Thyroid gland (tissue), 4 donors: ENCODE results near the gene HSPB8. TPM values are rescaled to one million over a fixed set of nuclear protein-coding genes. Genes with fewer than 3 reads are reported as not detected.

Experiments
- DNase-seq, 2 donors: peaks; one replicate each; pipeline ENCODE4 v3.0.0-alpha.2; 2019
- H3K27ac ChIP-seq, 3 donors: fragments of 200-600 bp; sonication (generic); 1 replicate in 2 of 3; 2 replicates in 1 of 3; pipeline ENCODE4 v1.5.1; 2016 to 2019; ENCODE audit warnings: mild to moderate bottlenecking in 1 of 3, moderate library complexity in 1 of 3
- H3K27me3 ChIP-seq: fragments of 200-600 bp; sonication (generic); one replicate; pipeline ENCODE4 v1.5.1; 2019
- H3K36me3 ChIP-seq, 2 donors: fragments of 200-600 bp; sonication (generic); one replicate each; pipeline ENCODE4 v1.5.1; 2016 to 2019
- H3K4me1 ChIP-seq, 2 donors: fragments of 200-600 bp; sonication (generic); one replicate each; pipeline ENCODE4 v1.5.1; 2017 to 2019
- H3K4me3 ChIP-seq, 3 donors: fragments of 200-600 bp; sonication (generic); replicated peaks in 1 of 3; 1 replicate in 2 of 3; 2 replicates in 1 of 3; pipeline ENCODE4 v1.5.1; 2016; ENCODE audit warnings: mild to moderate bottlenecking in 1 of 3
- H3K9me3 ChIP-seq: fragments of 200-600 bp; sonication (generic); one replicate; pipeline ENCODE4 v1.5.1; 2017
- CTCF ChIP-seq, 6 experiments: fragments of 200-600 bp in 3 of 6; fragments of 450-650 bp in 3 of 6; sonication (generic) in 3 of 6; IDR thresholded peaks; one replicate each; pipeline ENCODE4 v1.5.1; 2016 to 2019; ENCODE audit warnings: antibody characterized with exemption in 6 of 6, mild to moderate bottlenecking in 2 of 6, inconsistent platforms in 1 of 6, moderate library complexity in 1 of 6
- POLR2A ChIP-seq, 2 donors: fragments of 450-650 bp; IDR thresholded peaks; one replicate each; pipeline ENCODE4 v1.6.1; 2017; ENCODE audit warnings: antibody characterized with exemption in 2 of 2, mild to moderate bottlenecking in 2 of 2, moderate library complexity in 1 of 2
- WGBS, 2 donors: methylation state at CpG; one replicate each; pipeline ENCODE4 v1.1.5; 2017; 5-methylcytosine and 5-hydroxymethylcytosine counted together
- intact Hi-C: fragments of 100-400 bp; cut with DNase I; formaldehyde crosslinking; loops from one replicate; pipeline ENCODE4 v1.15.1; 2023
- total RNA-seq, 4 donors: library from RNA; depleted of rRNA; stranded (reverse); fragments of >200 nt; gene quantifications; one replicate each; pipeline ENCODE4 v1.2.3, GENCODE V29; 2016

The HSPB8 gene
- total RNA-seq, 4 donors from 2014 or later, result 39.0 to 73.9 (median 53.0) TPM

GRCh38 chr12:119151445-119152026, 27.2 kb upstream of the HSPB8 start:
- 73 to 100% methylated on average over 1 of the region's 1 CpG for WGBS, 2 donors
- Histone ChIP-seq H3K27me3 (no peaks in the 10 kb centered on the region), H3K9me3 (no peaks in the 10 kb centered on the region), H3K36me3 (no peaks in the 10 kb centered on the region), H3K4me3 (no peak overlapping the region), H3K27ac (no peak overlapping the region), H3K4me1 (no peaks in the 10 kb centered on the region)
- no peak for TF ChIP-seq POLR2A (IDR thresholded peaks at IDR 0.05)
- TF ChIP-seq CTCF (IDR thresholded peaks at IDR 0.05), result no peak
- no peak for DNase-seq
- intact Hi-C loops, result no loop called here

- H3K4me3 ChIP-seq, result no peak overlapping the region
- intact Hi-C loops, result no loop called here
- no peak overlapping the region for H3K27ac ChIP-seq
- no peaks in the 10 kb centered on the region for H3K36me3 ChIP-seq
- no peak for TF ChIP-seq CTCF (IDR thresholded peaks at IDR 0.05)
- TF ChIP-seq POLR2A (IDR thresholded peaks at IDR 0.05), result no peak
- DNase-seq, result peak; percentile 69 to 82
- 47 to 60% methylated on average over 39 to 49 of the region's 49 CpGs for WGBS, 2 donors
- no peaks in the 10 kb centered on the region for H3K27me3 ChIP-seq
- H3K4me1 ChIP-seq, result peaks cover 4 to 10% of the 10 kb centered on the region in 2 donors
- no peaks in the 10 kb centered on the region for H3K9me3 ChIP-seq
Observed at GRCh38 chr12:119153477-119154434, 25.0 kb upstream of the HSPB8 start.

GRCh38 chr12:119154435-119154818, 24.3 kb upstream of the HSPB8 start:
- no peak overlapping the region for H3K4me3 ChIP-seq
- 66 to 83% methylated on average over 11 of the region's 11 CpGs for WGBS, 2 donors
- no peak for DNase-seq
- H3K27ac ChIP-seq, result no peak overlapping the region
- H3K27me3 ChIP-seq, result no peaks in the 10 kb centered on the region
- intact Hi-C loops, result no loop called here
- H3K36me3 ChIP-seq, result no peaks in the 10 kb centered on the region
- TF ChIP-seq POLR2A (IDR thresholded peaks at IDR 0.05) (no peak), CTCF (IDR thresholded peaks at IDR 0.05) (no peak)
- H3K4me1 ChIP-seq, result peaks cover 4 to 10% of the 10 kb centered on the region in 2 donors
- no peaks in the 10 kb centered on the region for H3K9me3 ChIP-seq

GRCh38 chr12:119156401-119157044, 22.2 kb upstream of the HSPB8 start:
- Histone ChIP-seq H3K4me1 (peaks cover 4 to 10% of the 10 kb centered on the region in 2 donors), H3K36me3 (no peaks in the 10 kb centered on the region), H3K4me3 (no peak overlapping the region), H3K27ac (no peak overlapping the region), H3K9me3 (no peaks in the 10 kb centered on the region), H3K27me3 (no peaks in the 10 kb centered on the region)
- no peak for TF ChIP-seq CTCF (IDR thresholded peaks at IDR 0.05)
- TF ChIP-seq POLR2A (IDR thresholded peaks at IDR 0.05), result no peak
- intact Hi-C loops, result no loop called here
- WGBS, 2 donors, result 68% methylated on average over 12 to 28 of the region's 35 CpGs
- no peak for DNase-seq
